Measurements from ENCODE around the gene NOP58.
"Not testable (repeated sequence)": the region's sequence is repeated elsewhere in the genome, so short reads cannot be mapped to it uniquely, and the experiment has no call there.

DNA sequence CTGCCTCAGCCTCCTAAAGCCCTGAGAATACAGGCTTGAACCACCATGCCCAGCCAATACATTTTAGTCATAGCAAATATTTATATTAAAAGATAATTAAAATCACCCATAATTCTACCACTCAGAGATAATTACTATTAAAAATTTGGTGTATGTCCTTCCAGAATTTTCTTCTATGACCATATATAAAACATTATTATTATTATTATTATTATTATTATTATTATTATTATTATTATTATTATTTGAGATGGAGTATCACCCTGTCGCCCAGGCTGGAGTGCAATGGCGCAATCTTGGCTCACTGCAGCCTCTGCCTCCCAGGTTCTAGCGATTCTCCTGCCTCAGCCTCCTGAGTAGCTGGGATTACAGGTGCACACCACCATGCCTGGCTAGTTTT, 54.8 kb downstream of the NOP58 start:
- TF ChIP-seq, protein P1, sequence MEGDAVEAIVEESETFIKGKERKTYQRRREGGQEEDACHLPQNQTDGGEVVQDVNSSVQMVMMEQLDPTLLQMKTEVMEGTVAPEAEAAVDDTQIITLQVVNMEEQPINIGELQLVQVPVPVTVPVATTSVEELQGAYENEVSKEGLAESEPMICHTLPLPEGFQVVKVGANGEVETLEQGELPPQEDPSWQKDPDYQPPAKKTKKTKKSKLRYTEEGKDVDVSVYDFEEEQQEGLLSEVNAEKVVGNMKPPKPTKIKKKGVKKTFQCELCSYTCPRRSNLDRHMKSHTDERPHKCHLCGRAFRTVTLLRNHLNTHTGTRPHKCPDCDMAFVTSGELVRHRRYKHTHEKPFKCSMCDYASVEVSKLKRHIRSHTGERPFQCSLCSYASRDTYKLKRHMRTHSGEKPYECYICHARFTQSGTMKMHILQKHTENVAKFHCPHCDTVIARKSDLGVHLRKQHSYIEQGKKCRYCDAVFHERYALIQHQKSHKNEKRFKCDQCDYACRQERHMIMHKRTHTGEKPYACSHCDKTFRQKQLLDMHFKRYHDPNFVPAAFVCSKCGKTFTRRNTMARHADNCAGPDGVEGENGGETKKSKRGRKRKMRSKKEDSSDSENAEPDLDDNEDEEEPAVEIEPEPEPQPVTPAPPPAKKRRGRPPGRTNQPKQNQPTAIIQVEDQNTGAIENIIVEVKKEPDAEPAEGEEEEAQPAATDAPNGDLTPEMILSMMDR (IDR thresholded peaks at IDR 0.05; ENCODE audit: insufficient read depth, low read length, poor library complexity, severe bottlenecking), result not testable (repeated sequence)
- not testable (repeated sequence) for TF ChIP-seq EZH2phosphoT487 (conservative IDR thresholded peaks at IDR 0.05; ENCODE audit: low read length)

Data from SU-DHL-6 (cell line).